GM21526 (cell line): ENCODE results near the gene CFDP1.
"Not testable (repeated sequence)": the region's sequence is repeated elsewhere in the genome, so short reads cannot be mapped to it uniquely, and the experiment has no call there.

Experiments used
- ATAC-seq: cut with Tn5 transposase; IDR thresholded peaks from one replicate; pipeline ENCODE4 v1.9.1; 2021; ENCODE audit warnings: moderate library complexity; ENCODE audit not compliant: unreplicated experiment, low FRiP score

The CFDP1 gene

GRCh38 chr16:75304521-75305363 is 128.6 kb downstream of the CFDP1 start:
- ATAC-seq = no peak

- ATAC-seq = no peak
Measured at GRCh38 chr16:75301804-75302203, 131.5 kb downstream of the CFDP1 start.

GRCh38 chr16:75298267-75298666 is 135.0 kb downstream of the CFDP1 start:
- no peak for ATAC-seq

GRCh38 chr16:75296606-75297005 is 136.7 kb downstream of the CFDP1 start:
- ATAC-seq = no peak

GRCh38 chr16:75294773-75295459 is 138.4 kb downstream of the CFDP1 start:
- no peak for ATAC-seq

GRCh38 chr16:75293772-75294171 is 139.5 kb downstream of the CFDP1 start:
- ATAC-seq = no peak

- ATAC-seq = no peak
Measured at GRCh38 chr16:75293173-75293572, 140.1 kb downstream of the CFDP1 start.

- ATAC-seq = no peak
Measured at GRCh38 chr16:75292691-75293090, 140.6 kb downstream of the CFDP1 start.

- ATAC-seq = no peak
Measured at GRCh38 chr16:75289189-75289588, 144.1 kb downstream of the CFDP1 start.

GRCh38 chr16:75288596-75289120 is 144.6 kb downstream of the CFDP1 start:
- ATAC-seq = no peak

GRCh38 chr16:75288181-75288580 is 145.1 kb downstream of the CFDP1 start:
- ATAC-seq = no peak

GRCh38 chr16:75287708-75288107 is 145.6 kb downstream of the CFDP1 start:
- no peak for ATAC-seq

- no peak for ATAC-seq
Measured at GRCh38 chr16:75286389-75286788, 146.9 kb downstream of the CFDP1 start.

GRCh38 chr16:75282466-75283281 is 150.6 kb downstream of the CFDP1 start:
- ATAC-seq = no peak

- ATAC-seq = no peak
Measured at GRCh38 chr16:75281826-75282225, 151.5 kb downstream of the CFDP1 start.

- not testable (repeated sequence) for ATAC-seq
Measured at GRCh38 chr16:75281009-75281408, 152.3 kb downstream of the CFDP1 start.

- ATAC-seq = no peak
Measured at GRCh38 chr16:75280331-75280804, 152.9 kb downstream of the CFDP1 start.

- ATAC-seq = no peak
Measured at GRCh38 chr16:75279305-75279704, 154.0 kb downstream of the CFDP1 start.

- no peak for ATAC-seq
Measured at GRCh38 chr16:75273054-75273925, 160.0 kb downstream of the CFDP1 start.

- ATAC-seq = not testable (repeated sequence)
Measured at GRCh38 chr16:75272629-75273028, 160.7 kb downstream of the CFDP1 start.
